ENCODE results near the gene PPARD.
A peak's percentile ranks its signal among the peaks of the same experiment; 100 is the strongest.

PPARD gene

GRCh38 chr6:35452183-35453090, 110.1 kb downstream of the PPARD start, which contains the start of gene FANCE:
Gene FANCE (plus strand): TSS chr6:35452338. CDS start chr6:35452546, 208 bp downstream.
- intact Hi-C loops (cut with DNase I) = loop anchor here (5.0 kb wide), 1 partner anchor 40 kb away; no protein-coding TSS in a partner anchor
- DNase-seq = peak; percentile 78 to 98 (median 92)

GRCh38 chr6:35453236-35453635, 110.9 kb downstream of the PPARD start:
- DNase-seq = no peak
- intact Hi-C loops (cut with DNase I) = loop anchor here (5.0 kb wide), 1 partner anchor 41 kb away; no protein-coding TSS in a partner anchor

- DNase-seq = no peak
- intact Hi-C loops (cut with DNase I) = loop anchor here (5.0 kb wide), 1 partner anchor 42 kb away; no protein-coding TSS in a partner anchor
Observed at GRCh38 chr6:35454391-35455110, 112.2 kb downstream of the PPARD start.

- DNase-seq = no peak
- intact Hi-C loops (cut with DNase I) = no loop called here
Observed at GRCh38 chr6:35457907-35458306, 115.5 kb downstream of the PPARD start.

- no peak for DNase-seq
- intact Hi-C loops (cut with DNase I) = no loop called here
Observed at GRCh38 chr6:35461270-35461669, 118.9 kb downstream of the PPARD start.

- no peak for DNase-seq
- intact Hi-C loops (cut with DNase I) = no loop called here
Observed at GRCh38 chr6:35463292-35463691, 120.9 kb downstream of the PPARD start.

- intact Hi-C loops (cut with DNase I) = loop anchor here (5.0 kb wide), 1 partner anchor 48 kb away; no protein-coding TSS in a partner anchor
Observed at GRCh38 chr6:35465646-35466045, 123.3 kb downstream of the PPARD start.

GRCh38 chr6:35468181-35468979, 126.0 kb downstream of the PPARD start, which contains the start of gene RPL10A:
Gene RPL10A (plus strand): TSS chr6:35468401. CDS start chr6:35468435, 34 bp downstream.
- DNase-seq = peak; percentile 93 to 99 (median 96)
- intact Hi-C loops (cut with DNase I) = loop anchor here (1.0 to 5.0 kb wide), 4 partner anchors 51 to 268 kb away; partner anchors contain the start of genes ARMC12, PPARD and ZNF76

More at GRCh38 chr6:35465646-35466045, 123.3 kb downstream of the PPARD start:
- DNase-seq = no peak

- DNase-seq = peak in 1 of 10 donors; percentile 86
- intact Hi-C loops (cut with DNase I) = loop anchor here (1.0 to 5.0 kb wide), 4 partner anchors 52 to 268 kb away; partner anchors contain the start of genes ARMC12, PPARD and ZNF76
Observed at GRCh38 chr6:35468980-35469750, 126.8 kb downstream of the PPARD start.

- DNase-seq = no peak
Observed at GRCh38 chr6:35469751-35470662, 127.6 kb downstream of the PPARD start.

GRCh38 chr6:35470663-35471120, 128.3 kb downstream of the PPARD start:
- intact Hi-C loops (cut with DNase I) = no loop called here
- DNase-seq = no peak

More at GRCh38 chr6:35469751-35470662, 127.6 kb downstream of the PPARD start:
- intact Hi-C loops (cut with DNase I) = loop anchor here (2.0 to 5.0 kb wide), 3 partner anchors 53 to 267 kb away; partner anchors contain the start of genes ARMC12 and ZNF76

GRCh38 chr6:35471836-35472345, 129.5 kb downstream of the PPARD start:
- no peak for DNase-seq
- intact Hi-C loops (cut with DNase I) = no loop called here

GRCh38 chr6:35473075-35473849, 130.9 kb downstream of the PPARD start:
- DNase-seq = no peak
- intact Hi-C loops (cut with DNase I) = no loop called here

- DNase-seq = no peak
- intact Hi-C loops (cut with DNase I) = no loop called here
Observed at GRCh38 chr6:35473850-35474130, 131.4 kb downstream of the PPARD start.

- peak in 1 of 10 donors; percentile 67 for DNase-seq
- intact Hi-C loops (cut with DNase I) = no loop called here
Observed at GRCh38 chr6:35474131-35474941, 132.0 kb downstream of the PPARD start.

GRCh38 chr6:35474942-35475570, 132.7 kb downstream of the PPARD start:
- intact Hi-C loops (cut with DNase I) = no loop called here
- DNase-seq = peak in 2 of 10 donors; percentile 56 to 63
